ENCODE results near the gene ZNF488.

ZNF488 gene

GRCh38 chr10:47365431-47366180, 18.5 kb downstream of the ZNF488 start:
- no peak for DNase-seq

GRCh38 chr10:47364911-47365310, 19.2 kb downstream of the ZNF488 start:
- no peak for DNase-seq

GRCh38 chr10:47364366-47364765, 19.7 kb downstream of the ZNF488 start:
- DNase-seq: no peak

GRCh38 chr10:47363781-47364180, 20.3 kb downstream of the ZNF488 start:
- DNase-seq: no peak

- DNase-seq: no peak
Measured at GRCh38 chr10:47362199-47362598, 21.9 kb downstream of the ZNF488 start.

- DNase-seq: no peak
Measured at GRCh38 chr10:47361293-47361692, 22.8 kb downstream of the ZNF488 start.

GRCh38 chr10:47360419-47361040, 23.6 kb downstream of the ZNF488 start:
- no peak for DNase-seq

GRCh38 chr10:47359626-47360418, 24.3 kb downstream of the ZNF488 start:
- no peak for DNase-seq

GRCh38 chr10:47359101-47359500, 25.0 kb downstream of the ZNF488 start:
- DNase-seq: no peak

- no peak for DNase-seq
Measured at GRCh38 chr10:47358457-47358856, 25.6 kb downstream of the ZNF488 start.

GRCh38 chr10:47357911-47358310, 26.2 kb downstream of the ZNF488 start:
- no peak for DNase-seq

GRCh38 chr10:47357131-47357582, 26.9 kb downstream of the ZNF488 start:
- no peak for DNase-seq

- no peak for DNase-seq
Measured at GRCh38 chr10:47356708-47357107, 27.4 kb downstream of the ZNF488 start.

GRCh38 chr10:47354900-47355299, 29.2 kb downstream of the ZNF488 start:
- no peak for DNase-seq

- DNase-seq: no peak
Measured at GRCh38 chr10:47354165-47354564, 29.9 kb downstream of the ZNF488 start.

- no peak for DNase-seq
Measured at GRCh38 chr10:47353351-47353750, 30.7 kb downstream of the ZNF488 start.

GRCh38 chr10:47351899-47352815, 31.9 kb downstream of the ZNF488 start:
- no peak for DNase-seq

- no peak for DNase-seq
Measured at GRCh38 chr10:47350671-47351640, 33.1 kb downstream of the ZNF488 start.

GRCh38 chr10:47349941-47350371, 34.1 kb downstream of the ZNF488 start:
- DNase-seq: no peak

GRCh38 chr10:47349516-47349915, 34.6 kb downstream of the ZNF488 start:
- DNase-seq: no peak
